Hepatocyte (in vitro differentiated cells): ENCODE results near the gene XIST.

ENCODE experiments used
- CTCF ChIP-seq: fragments of 200-600 bp; sonication (generic); IDR thresholded peaks from 2 replicates; pipeline ENCODE4 v1.5.1; 2016; ENCODE audit warnings: antibody characterized with exemption, mild to moderate bottlenecking; ENCODE audit not compliant: poor library complexity
- EZH2 ChIP-seq: fragments of 200-600 bp; sonication (generic); IDR thresholded peaks from 2 replicates; pipeline ENCODE4 v1.6.1; 2016; ENCODE audit warnings: antibody characterized with exemption, mild to moderate bottlenecking, borderline replicate concordance
- EZH2phosphoT487 ChIP-seq: fragments of 200-600 bp; sonication (generic); IDR thresholded peaks from one replicate; pipeline ENCODE4 v1.6.1; 2018; ENCODE audit warnings: antibody characterized with exemption, mild to moderate bottlenecking, low read depth, moderate library complexity; ENCODE audit not compliant: unreplicated experiment, severe bottlenecking

- TF ChIP-seq CTCF (no peak), EZH2 (no peak), EZH2phosphoT487 (no peak)
Observed at GRCh38 chrX:73851014-73852009, 1.2 kb downstream of the XIST start.
